Measurements from ENCODE around the gene NACC1.

The NACC1 gene

GRCh38 chr19:13122980-13123957, 5.2 kb downstream of the NACC1 start:
- H3K27me3 ChIP-seq (ENCODE audit: control insufficient read depth, low read length), result no peaks in the 10 kb centered on the region
- no peak overlapping the region for H3K27ac ChIP-seq (ENCODE audit: low read depth, low read length)
- peaks cover 16% of the 10 kb centered on the region for H3K4me1 ChIP-seq (ENCODE audit: control insufficient read depth, low read length)
- peaks cover 26% of the 10 kb centered on the region for H4K20me1 ChIP-seq (ENCODE audit: control insufficient read depth, insufficient read depth, low read depth, low read length)
- TF ChIP-seq CTCF (IDR thresholded peaks at IDR 0.05; ENCODE audit: low read depth, low read length, poor library complexity, severe bottlenecking), result no peak
- TF ChIP-seq EZH2phosphoT487 (IDR thresholded peaks at IDR 0.05; ENCODE audit: borderline replicate concordance, low read length), result no peak
- no peak overlapping the region for H3K4me2 ChIP-seq (ENCODE audit: low read length)
- no peaks in the 10 kb centered on the region for H3K9me2 ChIP-seq (replicated peaks; ENCODE audit: control insufficient read depth, low read length)
- H3K36me3 ChIP-seq (ENCODE audit: control insufficient read depth, low read length), result peaks cover 46% of the 10 kb centered on the region
- no peaks in the 10 kb centered on the region for H3F3A ChIP-seq (ENCODE audit: control insufficient read depth, insufficient read depth)
- H3K4me3 ChIP-seq (ENCODE audit: low read length), result no peak overlapping the region
- H3K9me3 ChIP-seq (ENCODE audit: control insufficient read depth, insufficient read depth, low read length), result no peaks in the 10 kb centered on the region
- peaks cover 97% of the 10 kb centered on the region for H3K79me2 ChIP-seq (ENCODE audit: control insufficient read depth, low read length)

GRCh38 chr19:13127051-13127450, 9.0 kb downstream of the NACC1 start:
- H3K27ac ChIP-seq (ENCODE audit: low read depth, low read length), result no peak overlapping the region
- peaks cover 18% of the 10 kb centered on the region for H4K20me1 ChIP-seq (ENCODE audit: control insufficient read depth, insufficient read depth, low read depth, low read length)
- H3F3A ChIP-seq (ENCODE audit: control insufficient read depth, insufficient read depth), result no peaks in the 10 kb centered on the region
- H3K27me3 ChIP-seq (ENCODE audit: control insufficient read depth, low read length), result no peaks in the 10 kb centered on the region
- no peaks in the 10 kb centered on the region for H3K9me3 ChIP-seq (ENCODE audit: control insufficient read depth, insufficient read depth, low read length)
- H3K4me1 ChIP-seq (ENCODE audit: control insufficient read depth, low read length), result no peaks in the 10 kb centered on the region
- H3K79me2 ChIP-seq (ENCODE audit: control insufficient read depth, low read length), result peaks cover 96% of the 10 kb centered on the region
- H3K36me3 ChIP-seq (ENCODE audit: control insufficient read depth, low read length), result peaks cover 24% of the 10 kb centered on the region
- TF ChIP-seq CTCF (IDR thresholded peaks at IDR 0.05; ENCODE audit: low read depth, low read length, poor library complexity, severe bottlenecking) (no peak), EZH2phosphoT487 (IDR thresholded peaks at IDR 0.05; ENCODE audit: borderline replicate concordance, low read length) (no peak)
- no peak overlapping the region for H3K4me2 ChIP-seq (ENCODE audit: low read length)
- H3K4me3 ChIP-seq (ENCODE audit: low read length), result no peak overlapping the region
- H3K9me2 ChIP-seq (replicated peaks; ENCODE audit: control insufficient read depth, low read length), result no peaks in the 10 kb centered on the region

- H3K27ac ChIP-seq (ENCODE audit: low read depth, low read length), result no peak overlapping the region
- peaks cover 13% of the 10 kb centered on the region for H4K20me1 ChIP-seq (ENCODE audit: control insufficient read depth, insufficient read depth, low read depth, low read length)
- H3K4me2 ChIP-seq (ENCODE audit: low read length), result no peak overlapping the region
- no peaks in the 10 kb centered on the region for H3K4me1 ChIP-seq (ENCODE audit: control insufficient read depth, low read length)
- no peak overlapping the region for H3K4me3 ChIP-seq (ENCODE audit: low read length)
- H3K9me2 ChIP-seq (replicated peaks; ENCODE audit: control insufficient read depth, low read length), result no peaks in the 10 kb centered on the region
- H3F3A ChIP-seq (ENCODE audit: control insufficient read depth, insufficient read depth), result no peaks in the 10 kb centered on the region
- peaks cover 26% of the 10 kb centered on the region for H3K36me3 ChIP-seq (ENCODE audit: control insufficient read depth, low read length)
- peaks cover 96% of the 10 kb centered on the region for H3K79me2 ChIP-seq (ENCODE audit: control insufficient read depth, low read length)
- no peak for TF ChIP-seq EZH2phosphoT487 (IDR thresholded peaks at IDR 0.05; ENCODE audit: borderline replicate concordance, low read length)
- no peak for TF ChIP-seq CTCF (IDR thresholded peaks at IDR 0.05; ENCODE audit: low read depth, low read length, poor library complexity, severe bottlenecking)
- no peaks in the 10 kb centered on the region for H3K27me3 ChIP-seq (ENCODE audit: control insufficient read depth, low read length)
- H3K9me3 ChIP-seq (ENCODE audit: control insufficient read depth, insufficient read depth, low read length), result no peaks in the 10 kb centered on the region
These were observed 9.9 kb downstream of the NACC1 start for GRCh38 chr19:13127811-13128575.
